ENCODE measurements around the gene PRPSAP1.

The PRPSAP1 gene

DNA sequence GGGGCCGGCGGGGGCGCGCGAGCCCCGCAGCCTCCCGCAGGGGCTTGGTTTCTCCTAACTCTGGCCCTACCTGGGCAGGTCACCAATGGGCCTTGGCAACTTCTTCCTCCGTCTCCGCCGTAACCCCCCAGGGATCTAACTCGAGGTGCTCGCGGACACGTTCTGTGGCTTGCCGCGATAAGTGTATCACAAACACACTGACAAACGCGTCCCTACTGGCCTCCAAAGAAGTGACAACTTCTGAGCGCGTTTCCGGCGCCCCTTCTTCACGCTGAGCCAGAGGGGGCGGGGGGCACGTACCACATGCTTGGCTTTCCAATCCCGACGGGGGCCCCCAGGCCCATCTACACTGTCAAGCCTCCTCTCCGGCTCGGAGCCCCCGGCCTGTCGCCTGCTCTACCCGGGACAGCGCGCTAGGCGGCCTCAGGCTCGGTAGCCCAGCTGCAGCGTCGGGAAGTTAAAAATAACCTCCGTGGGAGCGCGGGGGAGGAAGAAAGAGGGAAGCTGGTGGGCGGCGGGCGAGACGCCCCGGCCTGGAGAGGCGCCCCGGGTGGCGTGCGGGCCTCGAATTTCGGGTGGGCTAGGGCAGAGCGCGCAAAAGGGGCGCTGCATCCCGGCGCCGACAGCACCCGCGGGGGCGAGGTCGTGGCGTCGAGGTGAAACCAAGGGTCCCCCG, 30.0 kb upstream of the PRPSAP1 start:
- DNase-seq (ENCODE audit: low read depth, low spot score) = peak; percentile 64

DNA sequence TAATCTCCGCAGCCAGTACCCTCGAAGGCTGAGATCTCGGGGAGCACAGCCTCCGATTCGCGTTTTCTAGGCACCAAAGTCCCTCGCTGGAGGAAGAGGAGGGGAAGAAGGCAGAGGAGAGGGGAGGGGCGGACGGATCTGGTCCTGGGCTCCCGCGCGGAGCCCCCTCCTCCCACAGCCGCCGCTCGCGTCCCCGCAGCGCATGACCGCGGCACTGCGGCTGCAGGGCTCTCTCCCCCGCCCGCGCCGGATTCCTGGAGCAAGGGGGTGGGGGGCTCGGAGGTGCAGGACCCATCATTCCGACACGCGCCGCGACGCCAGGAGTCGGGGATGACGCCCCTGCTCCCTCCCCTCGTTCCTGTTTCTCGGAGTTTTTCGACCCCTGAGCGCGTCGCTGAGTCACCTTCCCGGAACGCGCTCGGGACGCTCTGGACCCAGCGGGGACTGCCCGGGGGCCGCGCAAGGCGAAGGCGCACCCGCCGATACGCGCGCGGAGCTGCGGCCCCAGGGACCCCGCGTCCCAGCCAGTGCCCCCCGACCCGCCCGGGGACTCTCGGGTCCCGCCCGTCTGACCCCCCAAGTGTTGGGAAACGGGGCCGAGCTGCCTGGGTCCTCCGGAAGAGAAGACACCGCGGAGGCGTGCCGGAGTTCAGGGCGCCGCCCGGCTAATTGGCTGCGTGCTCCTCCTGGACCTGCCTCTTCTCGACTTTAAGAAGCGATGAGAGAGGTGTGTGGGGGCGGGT, 29.3 kb upstream of the PRPSAP1 start:
- peak; percentile 79 for DNase-seq (ENCODE audit: low read depth, low spot score)

DNA sequence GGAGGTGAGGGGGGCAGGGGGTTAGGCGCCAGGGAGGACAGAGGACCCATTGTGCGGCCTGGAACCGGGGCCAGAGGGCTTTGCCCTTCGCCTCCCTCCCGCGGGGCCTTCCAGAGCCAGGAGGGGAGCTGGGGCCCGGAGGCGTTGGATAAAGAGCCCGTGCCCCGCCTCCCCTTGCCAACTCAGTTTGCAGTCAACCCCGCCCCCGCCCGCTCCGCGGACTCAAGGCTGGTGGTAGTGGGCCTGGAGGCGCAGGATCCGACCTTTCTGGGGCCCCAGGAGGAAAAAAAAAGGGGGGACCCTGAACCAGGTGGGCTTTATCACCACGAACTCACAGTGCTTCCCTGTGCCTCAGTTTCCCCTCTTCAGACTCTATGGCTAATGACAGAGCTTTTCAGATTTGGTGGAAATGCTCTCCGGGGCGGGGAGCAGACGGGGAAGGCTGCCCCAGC, 28.7 kb upstream of the PRPSAP1 start:
- peak; percentile 76 for DNase-seq (ENCODE audit: low read depth, low spot score)

DNA sequence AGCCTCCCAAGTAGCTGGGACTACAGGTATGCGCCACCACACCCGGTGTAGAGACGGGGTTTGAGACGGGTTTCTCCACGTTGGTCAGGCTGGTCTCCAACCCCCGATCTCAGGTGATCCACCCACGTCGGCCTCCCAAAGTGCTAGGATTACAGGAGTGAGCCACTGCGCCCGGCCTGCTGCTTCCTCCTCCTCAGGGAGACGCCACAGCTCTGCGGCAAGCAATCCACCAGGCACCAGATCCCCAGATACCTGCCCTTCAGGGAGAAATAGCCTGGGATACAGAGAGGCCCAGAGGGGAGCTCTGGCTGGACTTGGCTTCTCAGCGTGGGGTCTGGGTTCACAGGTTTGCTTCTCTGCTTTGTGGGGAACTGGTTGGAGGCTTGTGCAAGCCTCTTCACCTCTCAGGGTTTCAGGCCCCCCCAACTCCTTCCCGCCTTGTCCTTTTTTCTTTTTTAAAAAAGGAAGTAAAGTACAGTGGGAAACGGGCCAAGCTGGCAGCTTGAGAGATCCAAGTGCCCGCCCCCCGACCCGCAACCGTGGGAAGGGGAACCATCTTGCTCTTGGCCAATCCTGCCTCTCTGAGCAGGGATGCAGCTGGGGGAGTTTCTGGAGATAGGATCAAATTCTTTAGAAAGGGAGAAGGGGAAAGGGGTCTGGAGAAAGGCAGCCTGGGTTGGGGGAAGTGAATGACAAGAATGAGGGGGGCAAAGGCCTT, 28.1 kb upstream of the PRPSAP1 start:
- peak; percentile 51 for DNase-seq (ENCODE audit: low read depth, low spot score)

DNA sequence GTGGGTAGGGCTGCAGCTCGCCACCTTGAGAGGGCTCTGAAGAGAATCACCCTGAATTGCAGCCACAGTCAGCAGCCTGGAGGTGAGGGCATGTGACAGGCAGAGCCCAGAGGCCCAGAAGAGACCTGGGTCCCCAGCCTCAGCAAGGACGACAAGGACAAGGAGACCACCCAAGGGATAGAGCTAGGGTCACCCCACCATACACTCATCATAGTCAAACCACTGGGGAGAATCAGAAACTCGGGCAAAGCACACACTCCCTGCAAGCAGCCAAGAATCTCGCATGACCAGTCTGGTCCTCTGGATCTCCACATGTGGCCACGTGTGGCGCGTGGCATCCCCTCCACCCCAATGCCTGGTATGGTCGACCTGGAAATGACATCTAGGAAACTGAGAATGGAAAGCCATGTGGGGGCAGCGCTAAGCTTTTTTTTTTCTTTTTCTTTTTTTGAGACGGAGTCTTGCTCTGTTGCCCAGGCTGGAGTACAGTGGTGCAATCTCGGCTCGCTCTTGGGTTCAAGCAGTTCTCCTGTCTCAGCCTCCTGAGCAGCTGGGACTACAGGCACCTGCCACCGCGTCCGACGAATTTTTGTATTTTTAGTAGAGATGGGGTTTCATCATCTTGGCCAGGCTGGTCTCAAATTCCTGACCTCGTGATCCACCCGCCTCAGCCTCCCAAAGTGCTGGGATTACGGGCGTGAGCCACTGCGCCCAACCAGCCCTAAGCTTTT, 26.1 kb upstream of the PRPSAP1 start:
- DNase-seq (ENCODE audit: low read depth, low spot score) = no peak

DNA sequence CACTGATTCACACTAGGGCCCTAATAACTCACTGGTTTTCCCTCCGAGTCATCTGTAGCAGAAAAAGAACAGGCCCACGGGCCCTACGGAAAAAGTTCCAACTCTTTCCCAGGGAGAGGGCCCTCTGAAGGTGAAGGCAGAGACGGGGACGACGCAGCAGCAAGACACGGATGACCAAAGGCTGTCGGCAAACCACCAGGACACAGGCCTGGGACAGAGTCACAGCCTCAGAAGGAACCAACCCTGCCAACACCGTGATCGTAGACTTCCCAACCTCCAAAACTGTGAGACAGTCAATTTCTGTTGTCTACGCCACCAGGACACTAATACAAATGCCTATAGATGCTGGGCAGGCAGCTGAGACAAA, 25.5 kb upstream of the PRPSAP1 start:
- DNase-seq (ENCODE audit: low read depth, low spot score) = no peak

DNA sequence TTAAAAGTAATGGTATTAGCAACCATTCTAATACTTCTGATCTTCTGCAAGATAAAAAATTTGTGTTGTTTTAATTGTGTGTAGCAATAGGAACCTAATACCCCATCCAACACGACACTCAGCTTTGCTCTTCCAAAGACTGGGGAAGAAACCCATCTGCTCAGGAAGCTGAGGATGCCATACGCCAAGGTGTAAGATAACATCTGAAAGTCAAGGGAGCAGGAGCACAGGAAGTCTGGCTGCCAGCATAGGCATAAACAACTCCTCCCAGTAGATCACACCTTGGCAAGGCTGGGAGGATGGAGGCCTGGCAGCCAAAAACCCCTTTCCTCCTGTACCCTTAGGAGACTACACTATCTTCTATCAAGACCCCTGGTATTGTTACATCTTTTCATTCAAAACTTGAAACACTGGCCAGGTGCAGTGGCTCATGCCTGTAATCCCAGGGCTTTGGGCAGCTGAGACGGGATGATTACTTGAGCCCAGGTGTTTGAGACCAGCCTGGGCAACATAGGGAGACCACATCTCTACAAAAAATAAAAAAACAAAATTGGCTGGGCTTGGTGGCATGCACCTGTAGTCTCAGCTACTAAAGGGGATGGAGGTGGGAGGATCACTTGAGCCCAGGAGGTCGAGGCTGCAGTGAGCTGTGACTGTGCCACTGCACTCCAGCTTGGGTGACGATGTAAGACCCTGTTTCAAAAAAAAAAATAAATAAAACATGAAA, 25.0 kb upstream of the PRPSAP1 start:
- no peak for DNase-seq (ENCODE audit: low read depth, low spot score)

DNA sequence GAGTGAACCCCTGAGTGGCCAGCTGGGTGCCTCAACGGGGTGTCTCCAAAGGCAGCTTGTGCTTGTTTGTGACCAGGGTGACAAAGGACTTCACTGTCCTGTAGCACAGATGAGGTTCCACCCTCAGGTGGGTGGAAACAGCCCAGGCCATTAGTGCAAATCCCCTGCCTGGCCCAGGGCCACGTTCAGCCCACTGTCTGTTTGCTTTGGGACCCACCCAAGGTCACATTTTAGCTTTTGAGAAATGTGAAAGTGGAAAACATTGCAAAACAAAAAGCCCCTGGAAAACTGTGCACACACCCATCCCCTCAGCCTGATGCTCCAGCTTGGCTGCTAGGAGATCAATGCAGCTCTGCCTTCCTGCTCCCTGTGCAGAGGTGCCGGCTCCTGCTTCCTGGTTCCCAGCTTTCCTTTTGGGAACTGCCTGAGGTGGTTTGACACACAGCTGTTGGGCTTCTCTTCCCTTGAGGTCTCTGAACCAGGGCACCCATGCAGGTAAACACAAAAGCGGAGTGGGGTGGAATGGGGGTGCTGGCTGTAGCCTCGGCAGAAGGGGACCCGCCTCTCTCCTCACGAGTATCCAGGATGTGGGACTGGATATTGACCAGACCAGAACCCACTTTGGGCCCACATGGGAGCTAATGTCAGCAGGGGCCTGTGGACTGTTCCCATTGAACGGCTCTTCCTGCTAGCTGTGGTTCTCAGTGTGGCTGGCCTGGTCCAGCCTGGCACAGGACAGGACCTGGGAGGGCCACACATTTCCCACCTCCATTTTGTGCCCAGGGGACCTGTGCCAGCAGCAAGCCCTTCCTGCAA, 22.8 kb upstream of the PRPSAP1 start:
- DNase-seq (ENCODE audit: low read depth, low spot score) = no peak

DNA sequence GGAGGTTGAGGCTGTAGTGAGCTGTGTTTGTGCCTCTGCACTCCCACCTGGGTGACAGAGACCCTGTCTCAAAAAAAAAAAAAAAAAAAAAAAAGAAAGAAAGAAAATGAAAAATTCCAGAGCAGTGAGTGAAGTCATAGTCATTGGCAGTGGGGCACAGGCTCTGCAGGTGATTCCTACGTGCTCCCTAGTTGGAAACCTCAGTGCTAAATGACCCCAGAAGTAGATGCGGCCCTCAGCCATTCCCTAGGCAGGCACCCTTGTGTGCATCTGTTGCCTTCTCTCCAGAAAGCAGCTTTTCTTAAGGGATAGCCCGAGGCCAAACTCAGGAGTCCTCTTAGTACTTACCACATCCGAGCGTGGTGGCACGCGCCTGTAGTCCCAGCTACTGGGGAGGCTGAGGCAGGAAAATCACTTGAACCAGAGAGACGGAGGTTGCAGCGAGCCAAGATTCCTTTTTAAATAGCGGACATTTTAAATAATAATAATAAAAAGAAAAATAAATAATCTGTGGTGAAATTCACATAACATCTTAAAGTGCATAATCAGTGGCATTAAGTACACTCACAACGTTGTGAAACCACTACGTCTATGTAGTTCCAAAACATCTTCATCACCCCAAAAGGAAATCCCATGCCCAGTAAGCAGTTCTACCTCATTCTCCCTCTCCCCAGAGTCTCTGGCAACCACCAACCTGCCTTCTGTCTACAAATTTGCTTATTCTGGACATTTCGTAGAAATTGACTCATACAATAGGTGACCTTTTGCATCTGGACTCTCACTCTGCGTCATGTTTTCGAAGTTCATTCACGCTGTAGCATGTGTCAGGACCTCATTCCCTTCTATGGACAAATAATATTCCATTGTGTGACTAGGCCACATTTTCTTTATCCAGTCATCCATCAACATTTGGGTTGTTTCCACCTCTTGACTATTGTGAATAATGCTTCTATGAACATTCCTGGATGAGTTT, 18.2 kb upstream of the PRPSAP1 start:
- DNase-seq (ENCODE audit: low read depth, low spot score) = no peak

DNA sequence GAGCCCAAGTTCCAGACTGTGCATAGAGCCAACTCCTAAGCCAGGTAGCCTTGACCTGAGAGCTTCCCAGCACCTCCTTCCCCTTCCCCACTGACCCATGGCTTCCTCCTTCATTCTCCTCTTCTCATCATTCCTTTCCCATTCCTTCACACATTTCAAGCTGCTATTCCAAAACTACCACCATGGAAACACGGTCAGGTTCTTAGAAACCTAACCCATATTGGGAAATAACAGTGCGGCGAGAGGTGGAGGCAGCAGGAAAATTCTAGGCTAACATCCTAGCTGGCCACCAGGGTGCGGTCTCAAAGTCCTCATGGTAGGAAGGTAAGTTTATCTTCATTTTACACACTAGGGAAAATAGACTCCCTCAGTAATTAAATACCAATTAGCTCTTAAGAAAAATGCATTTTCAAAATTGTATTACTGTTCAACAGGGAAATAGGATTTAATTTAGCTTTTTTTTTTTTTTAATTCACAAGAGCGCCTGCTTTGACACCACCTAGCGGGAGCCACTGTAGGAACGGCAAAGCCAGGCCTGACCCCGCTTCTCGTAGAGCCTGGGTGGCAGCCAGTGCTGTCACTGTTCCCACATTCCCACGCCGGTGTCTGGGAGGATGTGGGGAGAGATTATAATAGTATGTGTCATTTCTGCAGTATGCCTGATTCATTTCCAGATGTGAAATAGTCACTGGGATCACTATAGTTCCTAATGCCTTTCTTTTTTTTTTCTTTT, 16.7 kb upstream of the PRPSAP1 start:
- no peak for DNase-seq (ENCODE audit: low read depth, low spot score)

DNA sequence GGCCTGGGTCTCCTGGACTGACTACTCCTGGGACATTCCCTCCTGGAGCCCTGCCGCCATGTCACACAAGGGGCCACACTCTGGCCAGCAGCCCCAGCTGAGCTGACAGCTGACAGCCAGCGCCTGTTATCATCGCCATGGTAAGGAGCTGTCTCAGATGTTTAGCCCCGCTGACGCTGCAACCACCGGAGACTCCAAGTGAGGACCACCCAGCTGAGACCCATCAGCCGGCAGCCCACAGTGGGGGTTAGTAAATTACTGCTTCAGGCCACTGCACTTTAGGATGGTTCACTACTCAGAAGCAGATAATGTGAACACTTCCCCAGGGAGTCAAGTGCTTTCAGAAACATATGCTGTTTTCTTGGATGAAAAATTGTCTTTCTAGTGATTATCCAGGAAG, 16.1 kb upstream of the PRPSAP1 start:
- no peak for DNase-seq (ENCODE audit: low read depth, low spot score)

DNA sequence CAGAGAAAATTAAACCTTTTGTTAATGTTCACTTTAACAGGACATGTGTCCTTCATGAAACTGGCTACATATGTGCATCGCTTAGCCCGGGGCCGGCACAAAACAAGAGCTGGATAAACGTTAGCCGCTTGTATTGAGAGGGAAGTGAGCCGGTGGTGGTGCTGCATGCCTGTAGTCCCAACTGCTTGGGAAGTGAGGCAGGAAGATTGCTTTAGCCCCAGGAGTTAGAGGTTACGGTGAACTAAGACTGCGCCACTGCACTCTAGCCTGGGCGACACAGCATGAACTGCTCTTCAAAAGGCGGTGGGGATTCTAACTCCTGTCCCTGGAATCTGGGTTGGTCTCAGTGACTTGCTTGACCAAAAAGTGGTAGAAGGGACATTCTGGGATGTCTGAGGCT, 15.7 kb upstream of the PRPSAP1 start:
- no peak for DNase-seq (ENCODE audit: low read depth, low spot score)

DNA sequence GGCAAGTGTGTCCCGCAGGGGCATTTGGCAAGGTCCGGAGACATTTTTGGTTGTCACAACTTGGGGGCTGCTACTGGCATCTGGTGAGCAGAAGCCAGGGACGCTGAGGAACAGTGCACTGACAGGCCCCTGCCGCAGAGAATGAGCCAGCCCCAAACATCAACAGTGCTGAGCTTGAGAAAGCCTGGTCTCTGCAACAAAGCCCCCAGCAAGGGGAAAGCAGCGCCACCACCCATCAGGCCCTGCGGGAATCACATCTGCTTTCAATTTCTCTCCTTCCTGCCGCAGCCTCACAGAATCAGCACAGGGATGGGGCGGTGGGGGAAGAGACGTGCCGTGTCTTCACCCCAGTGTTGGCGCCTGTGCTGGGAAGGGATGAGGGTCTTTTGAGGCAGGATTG, 14.8 kb upstream of the PRPSAP1 start:
- DNase-seq (ENCODE audit: low read depth, low spot score) = peak; percentile 40

DNA sequence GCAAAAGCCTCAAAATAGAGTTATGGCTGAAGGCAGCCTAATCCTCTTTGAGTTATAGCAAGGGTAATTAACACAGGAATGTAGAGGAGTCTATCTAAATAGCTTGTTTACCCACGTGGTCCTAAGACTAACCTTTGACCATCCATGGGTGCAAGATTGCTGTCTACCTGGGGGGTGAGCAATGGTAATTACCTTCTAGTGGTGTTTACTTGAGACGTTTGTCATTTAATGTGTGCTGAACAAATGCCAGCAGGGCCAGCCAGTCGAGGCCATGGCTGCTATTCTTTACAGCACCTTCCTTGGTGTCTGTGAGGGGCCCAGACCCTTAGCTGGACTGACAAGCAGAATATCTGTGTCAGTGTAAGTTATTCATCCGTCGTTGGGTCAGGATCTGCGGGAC, 13.9 kb upstream of the PRPSAP1 start:
- DNase-seq (ENCODE audit: low read depth, low spot score) = no peak

DNA sequence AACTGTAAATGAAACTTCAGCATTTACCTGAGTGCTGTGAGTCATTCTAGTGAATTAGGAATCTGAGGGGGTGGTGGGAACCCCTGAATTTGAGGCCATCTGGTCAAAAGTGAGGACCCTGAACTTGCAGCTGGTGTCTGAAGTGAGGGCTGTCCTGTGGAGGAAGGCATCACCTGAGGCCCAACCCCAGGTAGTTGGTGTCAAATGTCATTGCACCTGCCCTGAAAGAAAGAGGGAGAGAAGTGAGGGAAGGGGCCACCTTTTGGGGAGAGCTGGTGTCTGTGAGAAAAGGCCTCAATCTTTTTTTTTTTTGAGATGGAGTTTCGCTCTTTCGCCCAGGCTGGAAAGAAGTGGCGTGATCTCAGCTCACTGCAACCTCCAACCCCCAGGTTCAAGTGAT, 12.5 kb upstream of the PRPSAP1 start:
- DNase-seq (ENCODE audit: low read depth, low spot score) = no peak

DNA sequence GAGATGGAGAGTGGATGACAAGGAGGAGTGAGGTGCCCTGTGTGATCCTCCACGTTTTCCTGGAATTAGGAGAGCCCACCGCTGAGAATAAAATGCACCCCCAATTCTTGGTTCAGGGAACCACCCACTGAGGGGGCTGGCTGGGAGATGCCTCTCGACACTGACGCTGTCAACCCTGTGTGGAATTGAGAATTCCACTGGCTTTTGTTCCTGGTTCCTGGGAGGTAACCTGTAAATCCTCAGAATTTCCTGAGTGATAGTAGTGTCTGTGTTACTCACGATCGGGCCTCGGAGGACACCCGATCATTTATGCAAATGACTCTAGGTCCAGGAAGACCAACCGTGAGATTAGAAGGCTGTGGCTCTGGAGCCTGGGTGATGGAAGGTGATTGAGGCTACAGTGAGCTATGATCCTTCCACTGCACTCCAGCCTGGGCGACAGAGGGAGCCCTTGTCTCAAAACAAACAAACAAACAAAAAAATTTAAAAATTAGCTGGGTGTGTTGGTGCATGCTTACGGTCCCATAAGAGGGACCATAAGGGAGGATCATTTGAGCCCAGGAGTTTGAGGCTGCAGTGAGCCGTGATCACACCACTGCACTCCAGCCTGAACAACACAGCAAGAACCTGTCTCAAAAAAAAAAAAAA, 11.7 kb upstream of the PRPSAP1 start:
- DNase-seq (ENCODE audit: low read depth, low spot score) = no peak

DNA sequence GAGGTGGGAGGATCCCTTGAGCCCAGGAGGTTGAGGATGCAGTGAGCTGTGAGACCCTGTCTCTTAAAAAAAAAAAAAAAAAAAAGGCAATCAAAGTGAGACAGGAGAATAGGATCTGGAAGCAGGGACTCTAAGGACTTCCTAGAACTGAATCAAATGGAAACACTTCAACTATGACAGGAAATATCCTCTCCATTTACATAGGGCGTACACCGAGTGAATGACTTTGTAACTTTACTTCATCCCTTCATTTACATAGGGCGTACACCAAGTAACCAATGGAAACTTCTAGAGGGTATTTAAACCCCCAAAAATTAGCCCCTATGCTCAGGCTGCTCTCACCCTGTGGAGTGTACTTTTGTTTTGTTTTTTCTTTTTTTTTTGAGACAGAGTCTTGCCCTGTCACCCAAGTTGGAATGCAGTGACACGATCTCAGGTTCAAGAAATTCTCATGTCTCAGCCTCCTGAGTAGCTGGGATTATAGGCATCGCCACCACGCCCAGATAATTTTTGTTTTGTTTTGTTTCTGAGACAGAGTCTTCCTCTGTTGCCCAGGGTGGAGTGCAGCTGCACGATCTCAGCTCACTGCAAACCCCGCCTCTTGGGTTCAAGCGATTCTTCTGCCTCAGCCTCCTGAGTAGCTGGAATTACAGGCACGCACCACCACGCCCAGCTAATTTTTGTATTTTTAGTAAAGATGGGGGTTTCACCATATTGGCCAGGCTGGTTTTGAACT, 9.6 kb upstream of the PRPSAP1 start:
- DNase-seq (ENCODE audit: low read depth, low spot score) = no peak
